Suppressor macrophage (primary cell): ENCODE results near the gene MYCBP2.
A peak's percentile ranks its signal among the peaks of the same experiment; 100 is the strongest.
"Not testable (repeated sequence)": the region's sequence is repeated elsewhere in the genome, so short reads cannot be mapped to it uniquely, and the experiment has no call there.

Experiments
- DNase-seq, 4 experiments: peaks; one replicate each; pipeline ENCODE4 v3.0.0-alpha.2; 2020 to 2022

Gene MYCBP2

DNA sequence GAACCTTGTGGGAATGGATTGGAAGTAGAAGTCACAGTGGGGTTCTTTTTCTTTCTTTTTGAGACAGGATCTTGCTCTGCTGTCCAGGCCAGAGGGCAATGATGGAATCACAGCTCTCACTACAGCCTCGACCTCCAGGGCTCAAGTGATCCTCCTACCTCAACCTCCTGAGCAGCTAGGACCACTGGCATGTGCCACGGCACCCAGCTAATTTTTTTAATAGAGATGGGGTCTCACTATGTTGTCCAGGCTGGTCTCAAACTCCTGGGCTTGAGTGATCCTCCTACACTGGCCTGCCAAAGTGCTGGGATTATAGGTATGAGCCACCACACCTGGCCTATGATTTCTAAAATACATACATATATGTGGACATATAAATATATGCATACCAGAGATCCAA is 111.4 kb downstream of the MYCBP2 start:
- no peak for DNase-seq

DNA sequence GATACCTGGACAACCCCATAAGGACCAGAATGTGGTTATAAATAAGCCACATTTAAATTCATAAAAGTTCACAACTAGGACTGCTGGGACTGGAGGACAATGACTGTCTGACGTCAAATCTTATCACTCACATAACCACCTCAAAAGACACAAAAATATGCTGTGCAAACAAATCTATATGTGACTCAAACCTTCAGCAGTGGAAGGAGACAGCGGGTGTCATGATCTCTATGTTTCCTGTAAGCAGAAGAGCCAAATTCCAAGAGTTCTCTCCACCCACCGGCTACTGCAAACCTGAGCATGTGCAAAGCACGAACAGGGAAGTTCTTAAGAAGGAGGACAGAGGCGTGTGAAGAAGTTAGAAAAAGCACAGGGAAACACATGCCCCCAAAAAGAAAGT is 113.2 kb downstream of the MYCBP2 start:
- DNase-seq: no peak

DNA sequence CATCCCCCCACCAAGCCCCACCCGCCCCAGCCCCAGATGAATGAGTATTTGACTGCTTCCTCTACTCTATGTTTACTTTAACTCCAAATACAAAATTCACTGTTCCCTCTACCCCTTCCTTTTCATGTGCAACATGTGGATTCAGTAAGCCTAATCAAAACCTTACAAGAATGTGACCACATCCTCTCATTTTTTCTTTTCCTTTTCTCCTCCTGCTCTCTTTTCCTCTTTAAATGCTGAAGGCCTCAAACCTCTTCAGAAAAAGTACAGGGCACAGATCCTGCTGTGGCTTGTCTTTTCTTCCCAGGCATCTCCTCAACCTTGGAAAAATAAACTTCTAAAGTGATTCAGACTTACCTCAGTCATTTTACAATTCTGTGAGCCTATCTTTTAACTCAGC is 119.0 kb downstream of the MYCBP2 start:
- DNase-seq: no peak

DNA sequence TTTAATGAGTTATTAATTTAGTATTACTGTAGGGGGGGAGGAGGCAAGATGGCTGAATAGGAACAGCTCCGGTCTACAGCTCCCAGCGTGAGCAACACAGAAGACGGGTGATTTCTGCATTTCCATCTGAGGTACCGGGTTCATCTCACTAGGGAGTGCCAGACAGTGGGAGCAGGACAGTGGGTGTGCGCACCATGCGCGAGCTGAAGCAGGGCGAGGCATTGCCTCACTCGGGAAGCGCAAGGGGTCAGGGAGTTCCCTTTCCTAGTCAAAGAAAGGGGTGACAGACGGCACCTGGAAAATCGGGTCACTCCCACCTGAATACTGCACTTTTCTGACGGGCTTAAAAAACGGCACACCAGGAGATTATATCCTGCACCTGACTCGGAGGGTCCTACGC is 127.9 kb downstream of the MYCBP2 start:
- not testable (repeated sequence) for DNase-seq

DNA sequence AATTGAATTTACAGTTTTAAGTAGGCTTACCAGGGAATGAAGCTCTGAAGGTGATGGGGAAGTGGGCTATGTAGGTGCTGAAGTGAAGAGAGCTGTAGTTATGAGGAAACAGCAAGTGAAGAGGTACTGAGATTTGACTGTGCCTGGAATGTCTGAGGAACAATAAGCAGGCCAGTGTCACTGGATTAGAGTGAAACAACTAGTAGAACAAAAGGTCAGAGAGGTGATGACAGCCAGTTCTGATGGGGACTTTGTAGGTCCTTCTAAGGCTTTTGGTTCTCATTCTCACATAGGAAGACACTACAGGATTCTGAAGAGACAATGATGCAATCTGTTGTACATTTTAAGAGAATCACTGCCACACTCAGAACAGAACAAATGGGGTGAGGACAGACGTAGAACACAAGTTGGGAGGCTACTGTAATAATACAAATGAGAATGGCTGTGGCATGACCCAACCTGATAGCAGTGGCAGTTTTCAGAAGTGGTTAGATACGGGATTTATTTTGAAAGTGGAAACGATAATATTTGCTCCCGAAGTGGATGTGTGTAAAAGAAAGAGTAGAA is 130.8 kb downstream of the MYCBP2 start:
- no peak for DNase-seq

DNA sequence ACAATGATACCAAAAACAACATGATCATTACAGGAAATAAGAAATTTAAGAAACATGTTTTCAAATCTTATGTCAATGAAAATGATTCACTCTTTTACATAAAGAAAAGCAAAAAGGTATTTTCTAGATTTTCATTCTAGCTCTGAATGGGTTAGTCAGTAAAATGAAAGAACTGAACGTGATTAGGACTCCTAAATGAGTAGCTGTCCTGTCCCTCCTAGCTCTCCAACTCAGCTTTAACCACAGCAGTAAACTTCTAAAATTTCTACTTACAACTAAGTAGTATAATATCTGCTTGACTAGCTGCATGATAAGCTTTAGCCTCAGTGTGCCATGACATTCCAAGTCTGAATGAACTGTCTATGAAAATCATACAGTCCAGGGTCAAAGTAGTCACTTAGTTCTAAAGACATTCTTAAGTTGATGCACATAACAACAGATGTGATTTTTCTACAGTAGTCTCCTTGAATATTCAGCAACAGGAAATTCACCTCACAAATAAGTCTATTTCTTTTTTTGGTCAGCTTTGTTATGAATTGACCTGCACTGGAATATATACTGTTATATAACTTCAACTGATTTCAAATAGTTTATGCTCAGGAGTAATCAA is 136.4 kb downstream of the MYCBP2 start:
- DNase-seq: no peak

DNA sequence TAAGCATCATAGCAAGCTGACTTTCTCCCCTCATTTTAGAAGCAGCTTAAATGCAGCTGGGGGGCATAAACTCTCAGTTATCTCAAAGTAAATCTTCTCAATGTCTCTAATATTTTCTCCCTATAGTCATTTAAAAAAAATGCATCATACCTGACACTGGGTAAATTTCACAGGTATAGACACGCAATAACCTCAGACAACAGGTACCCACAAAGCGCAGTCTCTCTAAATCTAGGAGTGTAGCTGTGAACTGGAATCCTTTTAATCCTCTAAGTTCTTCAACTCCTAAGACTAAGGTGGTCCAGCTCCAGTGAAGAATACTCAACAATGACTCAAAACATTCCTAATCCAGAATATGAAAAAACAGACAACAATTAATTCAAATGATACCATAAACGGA is 141.2 kb downstream of the MYCBP2 start:
- DNase-seq: no peak

DNA sequence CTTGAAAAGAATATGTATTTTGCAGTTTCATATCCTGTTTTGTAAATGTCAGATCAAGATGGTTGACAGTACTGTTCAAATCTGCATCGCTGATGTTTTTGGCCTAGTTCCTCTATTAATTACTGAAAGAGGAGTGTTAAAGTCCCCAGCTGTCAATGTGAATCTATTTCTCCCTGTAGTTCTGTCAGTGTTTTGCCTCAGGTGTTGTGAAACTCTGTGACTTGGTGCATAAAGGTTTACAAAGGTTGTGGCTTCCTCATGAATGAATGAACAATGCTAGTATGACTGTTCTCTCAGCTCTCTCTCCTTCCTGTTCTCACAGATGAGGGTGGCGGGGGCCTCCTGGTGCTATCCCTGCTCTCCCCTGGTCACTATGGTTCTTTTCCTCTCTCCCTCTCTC is 142.4 kb downstream of the MYCBP2 start:
- peak; percentile 33 to 72 (median 60) for DNase-seq

DNA sequence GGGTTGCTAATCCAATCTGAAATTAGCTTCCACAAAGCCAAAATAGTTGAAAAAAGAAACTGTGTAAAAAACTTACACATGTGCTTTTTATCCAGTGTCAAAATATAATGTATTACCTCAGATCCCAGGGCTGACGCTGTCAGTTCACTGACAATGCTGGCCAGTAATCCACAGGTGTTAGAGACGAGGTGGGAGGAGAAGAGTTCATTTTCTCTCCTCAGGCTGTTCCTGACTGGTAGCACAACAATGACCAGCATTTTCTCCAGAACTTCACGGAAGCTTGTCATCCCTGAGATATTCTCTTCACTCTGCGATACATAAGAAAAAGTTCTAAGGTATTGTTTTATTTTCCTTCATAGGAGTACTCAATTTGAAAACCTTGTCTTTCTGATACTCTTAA is 146.9 kb downstream of the MYCBP2 start:
- no peak for DNase-seq

DNA sequence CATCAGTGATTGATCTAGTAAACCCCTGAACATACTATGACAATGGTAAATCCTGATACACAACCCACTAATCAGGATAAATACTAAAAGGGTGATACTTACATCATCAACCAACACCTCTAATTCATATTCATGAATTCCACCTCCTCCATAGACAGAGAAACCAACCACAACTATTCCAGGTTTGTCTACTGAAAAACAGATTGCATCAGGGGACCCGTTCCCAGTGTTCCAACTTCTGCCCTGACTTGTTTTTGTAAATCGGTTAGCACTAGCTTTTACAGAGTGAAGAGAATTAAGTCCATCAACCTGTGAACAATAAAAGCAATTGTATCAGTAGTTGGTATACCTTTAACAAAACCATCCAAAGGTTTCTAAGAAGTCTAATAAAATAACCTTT is 149.2 kb downstream of the MYCBP2 start:
- DNase-seq: no peak

DNA sequence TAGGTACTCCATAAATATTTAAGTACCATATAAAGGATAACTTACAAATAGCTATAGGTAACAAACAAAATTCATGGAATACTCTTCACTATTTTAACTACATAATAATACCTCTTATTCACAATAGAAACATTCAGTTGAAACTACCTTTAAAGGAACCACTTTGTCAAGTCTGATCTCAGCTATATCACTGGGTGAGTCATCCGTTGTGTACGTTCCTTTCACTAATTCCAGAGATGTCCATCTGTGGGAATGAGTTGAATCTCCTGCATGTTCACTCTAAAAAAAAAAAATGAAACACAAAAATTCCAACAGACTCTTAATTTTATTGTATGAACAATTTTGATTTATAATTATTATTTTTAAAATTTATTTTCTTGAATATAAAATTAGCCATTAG is 150.5 kb downstream of the MYCBP2 start:
- DNase-seq: no peak

DNA sequence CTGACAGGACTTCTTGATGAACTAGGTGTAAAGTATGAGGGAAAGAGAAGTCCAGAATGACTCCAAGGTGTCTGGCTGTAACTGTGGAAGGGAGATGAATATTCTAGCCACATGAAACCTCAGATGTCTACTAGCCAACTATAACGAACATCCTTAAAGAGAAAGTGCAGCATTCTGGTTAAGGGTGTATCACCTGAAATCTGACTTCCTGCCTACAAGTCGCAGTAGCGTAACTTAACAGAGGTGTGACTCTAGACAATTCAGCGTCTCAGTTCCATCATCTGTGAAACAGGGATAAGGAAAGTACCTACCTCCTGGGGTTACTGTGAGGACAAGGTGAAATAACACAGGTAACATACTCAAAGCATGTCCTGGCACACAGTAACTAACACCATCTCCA is 154.2 kb downstream of the MYCBP2 start:
- no peak for DNase-seq

DNA sequence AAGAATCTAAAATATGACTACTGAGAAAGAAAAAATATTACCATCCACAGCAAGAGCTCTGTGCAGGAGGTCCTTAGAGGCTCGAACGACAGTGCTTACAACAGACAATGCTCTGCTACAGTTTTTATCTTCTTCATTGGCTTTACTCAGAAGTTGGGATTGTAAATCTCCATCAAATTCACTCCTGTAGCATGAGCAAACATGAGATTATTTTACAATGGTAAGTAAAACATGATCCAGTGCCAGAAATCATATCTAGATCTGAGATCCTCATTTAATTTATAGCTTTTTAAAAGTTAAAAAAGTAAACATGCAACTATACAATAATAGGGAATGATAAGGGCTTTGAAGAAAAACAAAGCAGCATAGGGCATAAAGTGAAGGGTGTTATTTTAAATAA is 155.4 kb downstream of the MYCBP2 start:
- DNase-seq: no peak

DNA sequence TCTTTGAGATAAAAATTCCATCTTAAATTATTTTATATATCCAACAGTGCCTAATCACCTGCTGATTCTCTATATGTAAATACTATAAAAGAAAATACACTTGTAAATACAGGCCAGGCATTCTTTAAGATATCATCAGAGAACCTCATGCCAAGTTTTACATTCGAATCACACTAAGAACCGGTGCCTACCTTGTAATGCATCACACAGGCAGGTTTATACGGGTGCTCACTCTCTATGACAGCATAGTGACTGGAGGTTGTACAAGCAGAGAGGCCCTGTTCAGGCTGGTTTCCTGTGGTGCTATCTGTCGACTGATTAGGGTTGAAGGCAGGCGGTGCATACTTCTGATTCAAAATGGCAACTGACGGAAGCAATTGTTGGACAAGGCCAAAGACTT is 158.7 kb downstream of the MYCBP2 start:
- DNase-seq: no peak

DNA sequence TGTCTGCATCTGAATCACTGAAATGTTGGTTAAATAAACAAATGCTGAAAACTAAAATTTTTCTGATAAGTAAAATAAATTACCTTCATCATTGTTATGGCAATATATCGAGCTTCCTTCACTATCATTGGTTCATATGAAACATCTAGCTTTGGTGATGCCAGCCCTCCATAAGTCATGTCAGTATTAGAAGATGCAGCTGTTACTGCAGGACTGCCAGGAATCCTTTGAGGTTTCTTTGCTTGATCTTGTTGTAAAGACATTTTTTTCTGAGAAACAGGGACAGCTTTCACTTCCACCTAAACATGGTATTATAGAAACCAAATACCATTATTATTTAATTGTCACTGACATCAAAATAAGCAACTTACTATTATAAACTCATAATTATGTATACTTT is 176.2 kb downstream of the MYCBP2 start:
- no peak for DNase-seq

DNA sequence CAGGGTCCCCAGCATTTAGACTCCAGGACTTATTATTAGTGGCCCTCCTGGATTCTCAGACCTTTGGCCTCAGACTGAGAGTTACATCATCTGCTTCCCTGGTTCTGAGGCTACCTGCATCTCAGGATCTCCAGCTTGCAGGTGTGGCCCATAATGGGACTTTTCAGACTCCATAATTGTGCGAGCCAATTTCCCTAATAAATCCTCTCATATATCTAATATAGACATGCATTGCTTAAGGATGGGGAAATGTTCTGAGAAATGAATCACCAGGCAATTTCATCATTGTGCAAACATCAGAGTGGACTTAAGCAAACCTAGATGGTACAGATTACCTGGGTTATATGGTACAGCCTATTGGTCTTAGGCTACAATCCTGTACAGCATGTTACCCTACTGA is 183.5 kb downstream of the MYCBP2 start:
- peak in 1 of 4 experiments; percentile 6 for DNase-seq

DNA sequence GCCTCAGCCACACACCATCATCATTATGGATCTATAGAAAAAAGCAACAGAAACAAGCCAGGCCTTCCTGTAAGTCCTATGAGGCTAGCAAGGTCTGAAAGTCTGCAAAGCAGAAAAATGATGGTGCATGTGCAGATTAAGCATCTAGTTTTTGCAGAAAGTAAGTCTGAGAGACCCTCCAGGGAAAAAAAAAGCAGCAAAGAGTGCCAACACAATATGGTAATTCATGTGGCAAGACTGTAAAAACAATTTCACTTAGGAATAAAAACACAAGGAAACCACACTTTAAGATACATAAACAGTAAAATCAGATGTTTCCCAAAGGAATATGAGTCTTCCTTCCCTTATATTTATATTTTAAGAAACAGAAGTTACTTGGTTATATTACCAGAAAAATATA is 187.6 kb downstream of the MYCBP2 start:
- DNase-seq: no peak

DNA sequence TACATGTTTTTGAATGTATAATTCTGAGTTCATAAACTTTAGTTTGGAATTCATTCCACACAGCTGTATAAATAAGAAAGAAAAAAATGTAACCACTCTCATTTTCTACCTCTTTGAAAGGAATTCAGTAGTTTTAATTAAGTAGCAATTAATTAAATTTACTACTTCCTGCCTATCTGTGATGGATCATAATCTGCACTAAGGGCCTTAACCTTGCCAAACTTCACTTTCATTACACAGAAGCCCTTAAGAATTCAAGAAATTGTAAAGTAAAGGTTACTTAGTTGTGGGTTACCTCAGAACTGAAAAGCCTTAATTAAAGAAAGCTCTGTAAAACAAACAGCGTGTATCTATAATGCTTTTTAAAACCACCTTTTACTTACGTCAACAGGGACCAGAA is 188.1 kb downstream of the MYCBP2 start:
- no peak for DNase-seq

DNA sequence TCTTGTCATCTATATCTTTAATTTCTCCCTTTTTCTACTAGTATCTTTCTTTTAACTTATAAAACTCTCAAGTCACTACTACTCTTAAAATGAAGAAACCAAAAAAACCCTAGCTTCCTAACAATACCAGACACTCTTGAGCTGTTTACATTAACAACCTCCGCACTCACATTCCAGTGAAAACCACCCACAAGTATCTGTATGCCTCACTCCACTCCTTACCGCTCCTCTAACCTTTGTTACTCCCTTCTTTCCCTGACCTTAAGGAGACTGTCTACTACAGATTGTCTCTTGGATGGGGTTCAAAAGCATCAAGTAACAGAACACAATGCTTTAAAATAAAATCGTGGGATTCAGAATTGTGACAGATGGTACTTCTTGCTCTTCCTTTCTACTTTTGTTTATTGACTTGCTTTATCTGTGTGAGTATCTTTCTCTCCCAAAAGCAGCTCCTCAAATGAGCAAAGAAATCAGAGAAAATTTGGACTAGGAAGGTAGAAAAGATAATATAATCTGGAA is 189.9 kb downstream of the MYCBP2 start:
- DNase-seq: no peak

DNA sequence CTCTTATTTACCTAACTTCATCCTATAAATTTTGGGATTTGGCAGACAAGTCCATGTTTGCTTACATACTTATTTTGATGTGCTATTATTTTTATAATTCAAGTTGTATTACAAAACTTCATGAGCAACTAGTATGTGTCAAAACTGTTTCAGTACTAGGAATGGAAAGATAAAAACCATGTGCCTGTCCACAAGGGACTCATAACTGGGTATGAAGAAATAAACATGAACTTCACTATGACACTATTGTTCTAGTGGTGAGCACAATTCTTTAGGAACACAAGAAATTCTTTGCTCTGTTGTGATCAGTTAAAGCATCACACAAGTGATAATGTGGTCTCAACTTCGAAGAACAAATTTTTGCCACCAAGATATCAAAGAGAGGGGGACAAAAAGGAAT is 202.5 kb downstream of the MYCBP2 start:
- DNase-seq: no peak

DNA sequence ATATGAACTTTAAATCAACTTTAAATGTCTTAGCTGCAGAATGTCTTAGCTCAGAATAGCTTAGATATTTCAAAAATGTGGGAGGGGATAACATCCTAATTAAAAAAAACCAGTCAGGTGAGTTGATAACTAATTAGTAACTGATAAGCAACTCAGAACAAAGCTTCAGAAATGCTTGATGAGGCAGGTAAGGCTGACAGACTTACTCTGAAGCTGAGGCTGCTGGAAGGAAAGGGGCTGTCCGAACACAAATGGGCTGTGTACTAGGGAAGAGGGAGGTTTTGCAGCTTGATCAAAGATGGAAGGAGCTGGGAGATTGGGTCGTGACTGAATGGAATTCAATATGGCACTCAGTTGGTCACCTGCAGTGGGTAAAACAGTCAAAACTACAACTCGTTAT is 208.8 kb downstream of the MYCBP2 start:
- no peak for DNase-seq

DNA sequence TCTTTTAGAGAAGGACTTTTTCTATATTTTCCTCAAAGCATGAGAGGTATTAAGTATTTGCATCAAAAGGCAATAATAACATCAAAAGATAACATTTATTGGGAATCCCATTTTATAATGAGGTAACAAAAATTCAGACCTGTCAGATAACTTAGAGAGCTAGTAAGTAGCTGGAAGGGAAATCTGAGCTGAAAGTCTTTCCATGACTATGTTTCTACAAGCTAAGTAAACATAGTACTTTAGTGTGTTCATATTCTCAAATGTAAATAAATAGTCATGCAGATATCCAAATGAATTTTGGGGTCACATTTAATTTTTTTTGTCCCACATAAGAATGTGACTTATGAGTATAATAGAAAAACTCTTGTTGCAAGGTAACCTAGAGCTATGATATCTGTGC is 212.6 kb downstream of the MYCBP2 start:
- DNase-seq: no peak

DNA sequence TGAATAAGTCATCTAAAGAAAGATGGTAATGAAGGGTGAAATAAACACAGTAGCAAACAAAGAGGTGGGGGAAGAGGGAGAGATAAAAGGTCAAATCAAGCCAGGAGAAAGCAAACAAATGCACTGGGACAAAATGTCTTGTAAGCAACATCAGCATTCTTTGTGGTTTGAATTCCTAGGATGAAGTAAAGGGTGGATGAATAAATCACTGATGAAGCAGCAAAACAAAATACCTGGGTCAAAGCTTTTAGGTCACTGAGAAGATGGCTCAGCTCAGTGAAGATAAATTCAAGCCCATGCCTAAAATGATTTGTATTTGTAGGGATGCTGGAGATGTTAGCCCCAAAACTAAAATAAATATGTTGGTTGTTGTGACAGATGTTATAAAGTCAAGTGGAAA is 213.4 kb downstream of the MYCBP2 start:
- DNase-seq: no peak

DNA sequence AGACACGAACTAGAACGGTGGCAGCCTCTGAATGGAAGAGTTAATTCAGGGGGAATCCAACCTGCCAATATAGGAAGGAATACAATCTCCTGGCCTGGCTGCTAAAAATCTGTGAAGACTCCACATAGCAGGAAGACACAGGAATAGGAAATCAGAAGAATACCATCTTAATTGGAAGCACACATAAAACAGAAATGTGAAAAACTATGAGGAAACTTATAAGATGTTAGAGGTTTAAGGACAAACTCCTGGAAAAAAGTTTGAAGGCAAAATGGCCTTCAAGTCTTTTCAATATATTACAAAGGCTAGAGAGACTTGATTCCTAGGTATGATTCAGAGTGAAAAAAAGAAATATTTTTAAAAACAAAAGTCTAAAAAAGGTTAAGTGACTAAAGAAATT is 221.8 kb downstream of the MYCBP2 start:
- DNase-seq: no peak

DNA sequence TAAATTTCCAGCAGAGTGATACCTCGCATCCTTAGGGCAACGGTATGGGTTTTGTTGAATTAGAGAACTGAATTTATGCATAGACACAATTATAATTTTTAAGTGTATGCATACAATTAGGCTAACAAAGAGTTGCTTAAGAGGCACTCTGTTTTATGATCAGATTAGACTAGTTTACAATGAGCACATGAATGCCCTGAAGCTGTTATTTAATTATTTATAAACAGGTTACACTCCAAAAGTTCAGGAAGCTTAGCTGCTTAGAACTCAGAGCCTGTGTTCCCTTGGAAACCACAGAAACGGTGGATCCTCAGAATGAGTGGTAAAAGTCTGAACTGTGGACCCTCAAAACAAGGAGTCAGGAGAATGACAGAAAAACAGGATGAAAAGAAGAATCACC is 227.5 kb downstream of the MYCBP2 start:
- no peak for DNase-seq
